ENCODE measurements around the gene CAMTA1. TPM values are rescaled to one million over a fixed set of nuclear protein-coding genes. Genes with fewer than 3 reads are reported as not detected.

CAMTA1 gene
- total RNA-seq, 2 donors from 2014 or later: 55.3 to 69.5 TPM

DNA sequence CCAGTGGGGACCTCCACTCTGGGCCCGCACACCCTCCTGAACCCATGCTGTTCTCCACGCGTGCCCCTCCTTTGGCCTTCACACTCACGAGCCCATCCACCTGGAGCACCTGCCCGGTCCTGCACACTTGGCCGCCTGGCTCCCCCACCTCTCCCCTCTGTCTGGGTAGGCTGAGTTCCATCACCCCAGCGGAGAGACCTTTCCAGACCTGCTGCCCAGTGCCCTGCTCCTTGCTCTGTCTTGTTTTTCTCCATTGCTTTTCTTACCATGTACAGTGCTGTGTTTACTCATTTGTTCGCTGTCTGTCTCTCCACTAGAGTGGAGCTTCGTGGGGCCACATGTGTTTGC is 634.8 kb downstream of the CAMTA1 start:
- ATAC-seq: no peak
- Mint-ChIP-seq H3K4me3 (no peak overlapping the region), H3K4me1 (no peaks in the 10 kb centered on the region), H3K36me3 (ENCODE audit: low read depth) (peaks cover 3% of the 10 kb centered on the region), H3K27me3 (peaks cover 23% of the 10 kb centered on the region), H3K27ac (no peak overlapping the region)
- no peak for DNase-seq
- no peaks in the 10 kb centered on the region for H3K9me3 ChIP-seq (ENCODE audit: control insufficient read depth, low read length, poor library complexity, severe bottlenecking)

DNA sequence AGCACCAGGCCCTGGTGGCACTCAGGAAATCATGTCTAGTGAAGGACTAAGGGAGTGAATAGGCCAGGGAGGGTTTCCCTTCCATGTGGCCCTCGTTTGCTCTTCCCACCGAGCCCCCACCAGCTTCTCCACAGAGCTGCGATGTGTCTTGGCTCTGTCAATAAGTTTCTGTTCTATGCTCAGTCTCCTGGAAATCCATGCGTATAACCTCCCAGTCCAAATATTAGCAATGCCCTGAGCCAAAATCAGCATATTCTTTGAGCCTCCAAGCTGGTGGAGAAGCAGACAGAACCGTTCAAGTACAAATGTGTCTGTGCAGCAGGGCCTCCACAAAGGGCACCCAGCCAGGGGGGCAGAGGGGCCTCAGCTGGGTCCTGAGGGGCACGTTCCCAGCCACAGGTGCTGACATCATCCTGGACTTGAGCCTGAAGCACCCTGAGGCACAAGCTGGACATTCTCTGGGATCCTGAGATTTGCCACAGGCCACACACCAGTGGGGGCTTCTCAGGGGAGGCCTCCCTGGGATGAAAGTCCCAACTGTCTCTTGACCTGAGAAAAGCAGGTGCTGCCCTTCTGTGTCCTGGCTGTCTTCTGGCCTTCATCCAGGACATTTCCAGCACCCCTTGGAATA is 635.3 kb downstream of the CAMTA1 start:
- no peaks in the 10 kb centered on the region for H3K4me1 Mint-ChIP-seq
- ATAC-seq: no peak
- DNase-seq: no peak
- H3K9me3 ChIP-seq (ENCODE audit: control insufficient read depth, low read length, poor library complexity, severe bottlenecking): no peaks in the 10 kb centered on the region
- no peak overlapping the region for H3K27ac Mint-ChIP-seq
- peaks cover 3% of the 10 kb centered on the region for H3K36me3 Mint-ChIP-seq (ENCODE audit: low read depth)
- H3K4me3 Mint-ChIP-seq: no peak overlapping the region
- peaks cover 23% of the 10 kb centered on the region for H3K27me3 Mint-ChIP-seq

DNA sequence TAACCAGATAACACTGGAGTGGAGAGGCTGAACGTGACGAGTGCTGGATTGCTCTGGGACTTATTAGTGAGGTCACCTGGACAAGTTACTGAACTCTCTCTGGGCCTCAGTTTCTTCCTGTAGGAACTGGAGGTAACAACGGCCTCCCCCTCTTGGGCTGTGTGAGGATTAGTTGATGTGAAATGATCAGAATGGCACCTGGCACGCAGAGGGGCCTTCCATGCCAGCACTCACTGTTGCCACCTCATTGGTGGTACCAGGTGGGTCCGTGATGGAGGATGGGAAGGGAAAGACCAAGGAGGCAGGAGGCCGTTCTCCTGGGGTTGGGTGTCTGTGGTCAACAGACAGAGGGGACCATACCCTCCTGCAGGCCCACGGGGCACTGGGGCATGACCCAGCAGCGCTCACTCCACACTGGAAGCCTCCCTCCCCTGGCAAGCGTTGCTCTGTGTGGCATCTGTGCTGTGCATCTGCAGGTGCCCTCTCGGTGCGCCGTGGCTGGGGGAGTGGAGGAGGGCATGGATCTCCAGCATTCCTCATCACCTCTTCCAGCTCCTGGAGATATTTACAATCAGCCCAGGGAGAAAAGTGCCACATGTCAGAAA is 636.3 kb downstream of the CAMTA1 start:
- Mint-ChIP-seq H3K36me3 (ENCODE audit: low read depth) (peaks cover 3% of the 10 kb centered on the region), H3K27me3 (peaks cover 23% of the 10 kb centered on the region), H3K4me1 (no peaks in the 10 kb centered on the region), H3K4me3 (no peak overlapping the region), H3K27ac (no peak overlapping the region)
- ATAC-seq: no peak
- H3K9me3 ChIP-seq (ENCODE audit: control insufficient read depth, low read length, poor library complexity, severe bottlenecking): no peaks in the 10 kb centered on the region
- no peak for DNase-seq

DNA sequence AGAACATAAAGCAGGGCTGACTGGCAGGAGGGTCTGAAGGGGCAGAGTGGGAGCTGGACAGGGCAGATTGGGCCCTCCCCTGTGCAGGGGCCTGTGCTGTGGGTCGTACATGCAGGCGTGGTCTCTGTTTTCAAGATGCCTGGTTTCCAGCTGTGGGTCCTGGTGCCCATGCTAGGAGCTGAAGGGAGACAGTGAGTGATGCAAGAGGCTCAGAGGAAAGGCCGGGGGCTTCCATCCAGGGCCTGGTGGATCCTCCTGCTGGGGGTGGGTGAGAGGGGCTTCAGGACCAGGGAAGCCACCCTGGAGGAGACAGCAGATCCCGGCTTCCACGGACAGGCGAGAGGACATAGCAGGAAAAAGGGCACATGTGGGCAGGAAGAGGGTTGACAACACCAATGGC is 636.8 kb downstream of the CAMTA1 start:
- H3K36me3 Mint-ChIP-seq (ENCODE audit: low read depth): peaks cover 3% of the 10 kb centered on the region

DNA sequence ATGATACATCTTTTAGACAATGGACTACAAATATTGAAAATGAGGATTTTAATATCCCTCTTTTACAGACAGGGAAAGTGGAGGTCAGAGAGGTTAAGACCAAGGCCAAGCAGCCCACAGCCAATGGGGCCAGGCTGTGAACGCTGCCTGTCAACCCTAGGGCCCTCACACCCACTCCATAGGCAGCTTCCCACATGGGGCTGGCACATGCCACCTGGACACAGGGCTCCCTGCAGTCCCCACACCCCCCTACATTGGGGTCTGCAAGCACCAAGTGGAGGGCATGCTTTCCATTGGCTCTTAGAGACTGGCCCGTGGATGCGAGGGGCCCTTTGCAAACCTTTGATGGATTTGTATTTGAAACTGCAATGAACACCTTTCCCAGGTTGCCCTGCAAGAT is 637.3 kb downstream of the CAMTA1 start:
- H3K27me3 Mint-ChIP-seq: peaks cover 23% of the 10 kb centered on the region
- no peak for DNase-seq
- no peaks in the 10 kb centered on the region for H3K9me3 ChIP-seq (ENCODE audit: control insufficient read depth, low read length, poor library complexity, severe bottlenecking)
- H3K27ac Mint-ChIP-seq: no peak overlapping the region
- no peak for ATAC-seq
- H3K4me3 Mint-ChIP-seq: no peak overlapping the region
- H3K36me3 Mint-ChIP-seq (ENCODE audit: low read depth): peaks cover 3% of the 10 kb centered on the region
- H3K4me1 Mint-ChIP-seq: no peaks in the 10 kb centered on the region

More for the DNA sequence above, 636.8 kb downstream of the CAMTA1 start:
- Mint-ChIP-seq H3K27ac (no peak overlapping the region), H3K4me1 (no peaks in the 10 kb centered on the region), H3K27me3 (peaks cover 23% of the 10 kb centered on the region), H3K4me3 (no peak overlapping the region)
- no peaks in the 10 kb centered on the region for H3K9me3 ChIP-seq (ENCODE audit: control insufficient read depth, low read length, poor library complexity, severe bottlenecking)
- no peak for DNase-seq
- ATAC-seq: no peak

DNA sequence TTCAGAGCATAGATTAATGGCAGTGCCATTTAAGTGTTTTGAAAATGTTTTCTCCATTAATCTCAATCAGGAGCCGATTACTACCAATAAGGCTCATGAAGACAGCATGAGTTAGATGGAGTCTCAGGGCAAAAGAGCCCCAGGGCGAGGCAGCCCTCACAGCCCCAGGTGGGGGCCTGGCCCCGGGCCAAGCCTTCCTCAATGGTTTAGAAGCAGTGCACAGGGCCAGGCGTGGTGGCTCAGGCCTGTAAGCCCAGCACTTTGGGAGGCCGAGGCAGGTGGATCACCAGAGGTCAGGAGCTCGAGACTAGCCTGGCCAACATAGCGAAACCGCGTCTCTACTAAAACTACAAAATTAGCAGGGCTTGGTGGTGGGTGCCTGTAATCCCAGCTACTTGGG is 637.7 kb downstream of the CAMTA1 start:
- ATAC-seq: no peak
- H3K4me3 Mint-ChIP-seq: no peak overlapping the region
- no peak for DNase-seq
- no peak overlapping the region for H3K27ac Mint-ChIP-seq
- H3K9me3 ChIP-seq (ENCODE audit: control insufficient read depth, low read length, poor library complexity, severe bottlenecking): no peaks in the 10 kb centered on the region
- H3K27me3 Mint-ChIP-seq: peaks cover 23% of the 10 kb centered on the region
- H3K36me3 Mint-ChIP-seq (ENCODE audit: low read depth): peaks cover 3% of the 10 kb centered on the region
- H3K4me1 Mint-ChIP-seq: no peaks in the 10 kb centered on the region

DNA sequence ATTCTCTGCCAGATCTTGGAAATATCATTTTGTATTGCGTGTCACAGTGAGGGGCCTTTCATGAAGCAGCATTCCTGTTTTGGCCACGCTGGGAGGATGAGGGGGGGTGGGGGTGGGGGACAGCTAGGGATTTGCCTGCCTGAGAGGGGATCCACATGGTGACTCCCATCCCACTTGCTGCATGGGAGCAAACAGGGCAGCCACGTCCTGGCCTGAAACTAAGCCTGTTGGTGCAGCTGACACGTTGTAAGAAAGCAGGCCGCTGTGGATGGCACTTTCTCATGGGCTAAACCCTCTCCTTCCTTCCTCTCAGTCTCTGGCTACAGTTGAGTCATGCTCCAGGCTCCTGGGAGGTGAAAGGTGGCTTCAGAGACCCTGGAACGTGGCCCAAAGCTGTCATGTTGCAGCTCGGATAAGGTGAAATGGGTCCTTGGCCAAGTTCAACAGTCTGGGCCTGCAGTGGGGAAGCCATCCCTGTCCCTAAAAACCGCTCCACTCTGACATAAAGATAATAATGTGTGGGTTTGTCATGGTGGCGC is 639.2 kb downstream of the CAMTA1 start:
- Mint-ChIP-seq H3K4me1 (no peaks in the 10 kb centered on the region), H3K27ac (no peak overlapping the region), H3K4me3 (no peak overlapping the region), H3K27me3 (peaks cover 23% of the 10 kb centered on the region), H3K36me3 (ENCODE audit: low read depth) (peaks cover 2% of the 10 kb centered on the region)
- no peaks in the 10 kb centered on the region for H3K9me3 ChIP-seq (ENCODE audit: control insufficient read depth, low read length, poor library complexity, severe bottlenecking)
- no peak for ATAC-seq
- DNase-seq: no peak

DNA sequence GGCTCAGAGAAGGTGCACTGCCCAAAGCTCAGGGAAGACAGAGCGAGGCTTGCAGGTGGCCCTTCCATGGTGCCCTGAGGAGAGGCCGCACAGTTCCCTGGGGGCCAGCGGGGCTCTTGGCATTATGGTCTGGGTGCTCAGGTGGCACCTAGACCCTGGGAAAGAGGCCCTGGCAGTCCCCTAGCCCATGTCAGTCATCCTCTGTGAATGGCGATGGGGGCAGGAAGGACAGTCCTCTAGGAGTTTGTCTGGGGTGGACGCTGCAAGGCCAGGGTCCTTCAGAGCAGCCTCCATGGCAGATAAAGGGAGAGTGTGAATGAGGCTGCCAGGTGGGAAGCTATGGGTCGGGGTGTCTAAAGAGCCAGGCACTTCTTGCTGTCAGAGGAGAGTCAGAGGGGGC is 640.0 kb downstream of the CAMTA1 start:
- Mint-ChIP-seq H3K27me3 (peaks cover 19% of the 10 kb centered on the region), H3K4me3 (no peak overlapping the region), H3K36me3 (ENCODE audit: low read depth) (no peaks in the 10 kb centered on the region), H3K4me1 (no peaks in the 10 kb centered on the region), H3K27ac (no peak overlapping the region)
- no peak for ATAC-seq
- DNase-seq: no peak
- no peaks in the 10 kb centered on the region for H3K9me3 ChIP-seq (ENCODE audit: control insufficient read depth, low read length, poor library complexity, severe bottlenecking)

DNA sequence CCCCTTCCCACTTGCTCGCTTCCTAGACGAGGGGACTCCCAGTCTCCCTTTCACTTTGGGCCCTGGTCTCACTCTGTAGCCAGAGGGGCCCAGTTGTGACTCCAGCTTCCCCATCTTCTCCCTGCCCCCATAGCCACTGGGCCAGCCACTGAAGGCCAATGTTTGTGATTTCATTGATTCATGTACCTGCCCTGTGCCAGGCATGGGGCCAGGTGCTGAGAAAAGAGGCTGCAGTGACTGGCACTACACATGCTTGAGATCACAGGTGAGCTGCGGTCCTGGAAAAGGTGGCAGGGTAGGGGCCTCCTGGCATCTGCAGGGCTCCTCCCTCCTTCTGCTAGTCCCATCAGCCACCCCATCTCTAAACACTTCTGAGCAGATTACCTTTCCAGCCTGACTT is 640.5 kb downstream of the CAMTA1 start:
- Mint-ChIP-seq H3K27ac (no peak overlapping the region), H3K27me3 (peaks cover 14% of the 10 kb centered on the region), H3K36me3 (ENCODE audit: low read depth) (no peaks in the 10 kb centered on the region), H3K4me3 (no peak overlapping the region), H3K4me1 (no peaks in the 10 kb centered on the region)
- ATAC-seq: no peak
- DNase-seq: no peak
- H3K9me3 ChIP-seq (ENCODE audit: control insufficient read depth, low read length, poor library complexity, severe bottlenecking): no peaks in the 10 kb centered on the region

DNA sequence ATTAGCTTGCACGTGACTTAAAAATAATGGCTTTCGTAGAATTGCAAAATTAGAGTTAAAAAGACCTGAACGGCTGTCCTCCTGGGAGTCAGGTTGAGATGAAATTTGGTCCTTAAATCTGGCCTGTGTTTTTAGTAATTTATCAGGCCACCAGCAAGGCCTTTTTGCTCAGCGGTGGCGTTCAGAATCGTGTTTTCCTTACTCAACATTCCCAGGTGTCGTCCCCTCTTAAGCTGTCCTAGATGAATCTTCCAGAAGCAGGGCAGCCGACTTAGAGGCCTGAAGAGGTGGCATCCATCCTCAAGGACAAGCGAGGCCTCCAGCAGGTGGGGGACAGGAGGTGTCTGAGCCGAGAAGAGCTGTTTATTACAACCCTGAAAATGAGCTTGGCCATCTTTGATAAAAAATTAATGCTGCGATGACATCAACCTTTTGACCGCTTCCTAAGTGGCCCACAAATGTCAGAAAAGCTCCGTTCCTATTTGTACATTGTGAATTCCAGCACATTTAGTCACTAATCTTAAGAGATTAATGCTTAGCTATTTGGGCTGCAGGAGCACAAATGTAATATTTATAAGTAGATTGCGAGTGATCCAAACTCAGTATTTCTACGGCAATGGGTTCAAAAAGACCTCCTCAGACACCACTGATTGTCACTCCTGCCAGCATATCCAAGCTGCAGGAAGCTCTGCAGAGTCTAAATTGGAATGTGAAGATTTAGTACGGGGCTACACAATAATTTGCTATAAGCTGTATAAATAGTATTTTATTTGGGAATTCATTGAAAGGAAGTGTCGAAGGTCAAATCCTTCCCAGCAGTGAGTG is 641.7 kb downstream of the CAMTA1 start:
- ATAC-seq (no peak), DNase-seq (no peak)
- no peaks in the 10 kb centered on the region for H3K4me1 Mint-ChIP-seq
- peaks cover 4% of the 10 kb centered on the region for H3K27me3 Mint-ChIP-seq
- H3K9me3 ChIP-seq (ENCODE audit: control insufficient read depth, low read length, poor library complexity, severe bottlenecking): no peaks in the 10 kb centered on the region
- H3K27ac Mint-ChIP-seq: no peak overlapping the region
- H3K4me3 Mint-ChIP-seq: no peak overlapping the region
- H3K36me3 Mint-ChIP-seq (ENCODE audit: low read depth): no peaks in the 10 kb centered on the region

DNA sequence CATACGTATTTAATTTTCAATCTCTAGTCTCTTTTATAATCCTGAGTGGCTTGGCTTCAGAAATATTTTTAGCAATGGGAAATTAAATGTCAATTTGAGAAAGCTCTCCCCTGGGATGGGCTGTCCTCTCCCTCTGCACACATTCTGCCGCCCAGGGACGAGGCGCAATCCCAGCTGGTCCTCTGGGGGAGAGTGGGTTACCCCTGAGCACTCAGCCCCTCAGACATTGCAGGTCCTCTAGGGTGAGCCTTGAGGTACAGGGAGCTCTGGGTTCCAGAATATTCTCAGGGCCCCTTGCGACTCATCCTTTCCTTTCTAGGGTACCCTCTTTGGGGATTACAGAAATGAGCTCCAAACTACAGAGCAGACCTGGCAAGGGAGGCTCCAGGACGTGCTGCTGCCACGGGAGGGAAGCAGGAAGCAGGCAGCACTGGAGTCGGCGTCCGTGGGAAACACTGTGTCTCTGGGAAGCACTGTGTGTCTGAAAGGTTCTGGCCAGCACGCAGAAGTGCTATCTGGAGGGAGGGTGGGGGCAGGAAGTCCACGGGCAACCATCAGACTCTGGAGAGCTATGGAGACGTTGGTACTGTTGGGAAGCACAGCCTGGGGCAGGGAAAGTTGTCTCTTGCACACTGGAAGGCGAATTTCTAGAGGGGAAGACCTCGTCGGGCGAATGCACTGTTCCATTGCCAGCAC is 642.5 kb downstream of the CAMTA1 start:
- Mint-ChIP-seq H3K27me3 (no peaks in the 10 kb centered on the region), H3K27ac (no peak overlapping the region), H3K36me3 (ENCODE audit: low read depth) (no peaks in the 10 kb centered on the region), H3K4me1 (no peaks in the 10 kb centered on the region), H3K4me3 (no peak overlapping the region)
- DNase-seq (no peak), ATAC-seq (no peak)
- no peaks in the 10 kb centered on the region for H3K9me3 ChIP-seq (ENCODE audit: control insufficient read depth, low read length, poor library complexity, severe bottlenecking)

DNA sequence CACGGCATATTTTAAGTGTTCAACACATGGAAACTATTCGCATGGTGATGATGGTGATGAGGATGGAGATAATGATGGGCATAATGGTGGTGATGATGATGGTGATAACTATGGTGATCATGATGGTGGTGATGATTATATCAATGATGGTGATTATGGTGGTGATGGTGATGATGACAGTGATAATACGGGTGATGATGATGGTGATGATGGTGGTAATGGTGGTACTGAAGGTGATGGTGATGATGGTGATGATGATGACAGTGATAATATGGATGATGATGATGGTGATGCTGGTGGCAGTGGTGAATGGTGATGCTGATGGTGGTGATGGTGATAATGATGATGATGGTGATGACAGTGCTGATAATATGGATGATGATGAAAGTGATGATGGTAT is 644.0 kb downstream of the CAMTA1 start:
- Mint-ChIP-seq H3K27me3 (no peaks in the 10 kb centered on the region), H3K4me1 (no peaks in the 10 kb centered on the region), H3K4me3 (no peak overlapping the region), H3K27ac (no peak overlapping the region), H3K36me3 (ENCODE audit: low read depth) (no peaks in the 10 kb centered on the region)
- DNase-seq (no peak), ATAC-seq (no peak)
- no peaks in the 10 kb centered on the region for H3K9me3 ChIP-seq (ENCODE audit: control insufficient read depth, low read length, poor library complexity, severe bottlenecking)

DNA sequence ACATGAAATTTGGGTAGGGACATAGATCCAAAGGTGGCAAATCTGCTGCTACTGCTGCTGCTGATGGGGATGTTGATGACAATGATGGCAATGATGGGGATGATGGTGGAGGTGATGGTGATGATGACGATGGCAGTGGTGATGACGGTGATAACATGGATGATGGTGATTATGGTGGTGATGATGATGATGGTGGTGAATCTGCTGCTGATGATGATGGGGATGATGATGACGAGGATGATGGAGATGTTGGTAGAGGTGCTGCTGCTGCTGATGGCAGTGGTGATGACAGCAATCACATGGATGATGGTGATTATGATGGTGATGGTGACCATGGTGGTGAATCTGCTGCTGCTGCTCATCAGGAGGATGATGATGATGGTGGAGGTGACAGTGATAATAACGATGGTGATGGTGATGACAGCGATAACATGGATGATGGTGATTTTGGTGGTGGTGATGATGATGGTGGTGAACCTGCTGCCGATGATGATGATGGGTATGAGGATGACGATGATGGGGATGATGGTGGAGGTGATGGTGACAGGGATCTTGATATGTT is 644.9 kb downstream of the CAMTA1 start:
- H3K27ac Mint-ChIP-seq: no peak overlapping the region
- H3K36me3 Mint-ChIP-seq (ENCODE audit: low read depth): no peaks in the 10 kb centered on the region
- H3K9me3 ChIP-seq (ENCODE audit: control insufficient read depth, low read length, poor library complexity, severe bottlenecking): no peaks in the 10 kb centered on the region
- H3K4me1 Mint-ChIP-seq: no peaks in the 10 kb centered on the region
- ATAC-seq (no peak), DNase-seq (no peak)
- H3K27me3 Mint-ChIP-seq: no peaks in the 10 kb centered on the region
- H3K4me3 Mint-ChIP-seq: no peak overlapping the region
